Cardiac muscle cell (in vitro differentiated cells and primary cell): ENCODE measurements around the gene RHOBTB1. TPM values are rescaled to one million over a fixed set of nuclear protein-coding genes. Genes with fewer than 3 reads are reported as not detected.

ENCODE experiments used
- DNase-seq, 2 donors: peaks; one replicate each; pipeline versions ENCODE4 v3.0.0 to v3.0.0-alpha.2; 2010 to 2017; ENCODE audit warnings: low read depth in 1 of 2, low spot score in 1 of 2
- H3K27ac ChIP-seq: fragments of 200-600 bp; sonication (generic); 2 replicates; pipeline ENCODE4 v1.5.1; 2016
- H3K27me3 ChIP-seq: fragments of 200-600 bp; sonication (generic); 2 replicates; pipeline ENCODE4 v1.6.0; 2016; ENCODE audit warnings: control low read depth
- H3K36me3 ChIP-seq: fragments of 200-600 bp; sonication (generic); 2 replicates; pipeline ENCODE4 v1.5.1; 2016; ENCODE audit warnings: control low read depth
- H3K4me1 ChIP-seq: fragments of 200-600 bp; sonication (generic); 2 replicates; pipeline ENCODE4 v1.8.1; 2017; ENCODE audit warnings: low read depth, mild to moderate bottlenecking, mixed run types
- H3K4me3 ChIP-seq: fragments of 200-600 bp; sonication (generic); 2 replicates; pipeline ENCODE4 v1.5.1; 2016; ENCODE audit warnings: mild to moderate bottlenecking
- H3K9me3 ChIP-seq: fragments of 200-600 bp; sonication (generic); 2 replicates; pipeline ENCODE4 v1.5.1; 2017; ENCODE audit warnings: low read depth, mild to moderate bottlenecking, control low read depth
- CTCF ChIP-seq: IDR thresholded peaks from 2 replicates; pipeline ENCODE4 v1.5.1; 2012; ENCODE audit warnings: low read depth, mild to moderate bottlenecking, low read length
- polyA plus RNA-seq: library from polyadenylated mRNA; unstranded; fragments of >200 nt; fragmentation: Nextera tagmentation; extraction: Ambion mirVana; gene quantifications from 2 replicates; pipeline ENCODE4 v1.2.1, GENCODE V29; 2016
- total RNA-seq: library from RNA; depleted of rRNA; stranded (reverse); fragments of >200 nt; gene quantifications from 2 replicates; pipeline ENCODE4 v1.2.3, GENCODE V29; 2016

Gene RHOBTB1
- total and polyA plus RNA-seq, 2 experiments from 2014 or later, result 12.5 to 23.6 TPM

GRCh38 chr10:60921633-60922032 is 22.4 kb downstream of the RHOBTB1 start:
- Histone ChIP-seq H3K4me3 (no peak overlapping the region), H3K9me3 (no peaks in the 10 kb centered on the region), H3K27ac (no peak overlapping the region), H3K36me3 (no peaks in the 10 kb centered on the region), H3K27me3 (no peaks in the 10 kb centered on the region), H3K4me1 (no peaks in the 10 kb centered on the region)
- TF ChIP-seq CTCF, result no peak
- DNase-seq, result no peak

GRCh38 chr10:60920479-60920878 is 23.5 kb downstream of the RHOBTB1 start:
- Histone ChIP-seq H3K27ac (no peak overlapping the region), H3K27me3 (no peaks in the 10 kb centered on the region), H3K4me3 (no peak overlapping the region), H3K4me1 (no peaks in the 10 kb centered on the region), H3K9me3 (no peaks in the 10 kb centered on the region), H3K36me3 (no peaks in the 10 kb centered on the region)
- no peak for DNase-seq
- TF ChIP-seq CTCF, result no peak

- no peak overlapping the region for H3K27ac ChIP-seq
- no peaks in the 10 kb centered on the region for H3K36me3 ChIP-seq
- H3K4me1 ChIP-seq, result no peaks in the 10 kb centered on the region
- H3K9me3 ChIP-seq, result no peaks in the 10 kb centered on the region
- no peaks in the 10 kb centered on the region for H3K27me3 ChIP-seq
- H3K4me3 ChIP-seq, result no peak overlapping the region
- no peak for TF ChIP-seq CTCF
- DNase-seq, result no peak
Observed at GRCh38 chr10:60919551-60919950, 24.4 kb downstream of the RHOBTB1 start.

- H3K9me3 ChIP-seq, result no peaks in the 10 kb centered on the region
- no peak overlapping the region for H3K4me3 ChIP-seq
- no peak for DNase-seq
- H3K4me1 ChIP-seq, result no peaks in the 10 kb centered on the region
- H3K36me3 ChIP-seq, result no peaks in the 10 kb centered on the region
- no peak overlapping the region for H3K27ac ChIP-seq
- H3K27me3 ChIP-seq, result no peaks in the 10 kb centered on the region
- no peak for TF ChIP-seq CTCF
Observed at GRCh38 chr10:60917331-60918280, 26.4 kb downstream of the RHOBTB1 start.

- Histone ChIP-seq H3K4me1 (no peaks in the 10 kb centered on the region), H3K27ac (no peak overlapping the region), H3K4me3 (no peak overlapping the region), H3K9me3 (no peaks in the 10 kb centered on the region), H3K36me3 (no peaks in the 10 kb centered on the region), H3K27me3 (no peaks in the 10 kb centered on the region)
- TF ChIP-seq CTCF, result no peak
- DNase-seq, result no peak
Observed at GRCh38 chr10:60916025-60916424, 28.0 kb downstream of the RHOBTB1 start.
